ENCODE data around the gene USP47.

The USP47 gene

DNA sequence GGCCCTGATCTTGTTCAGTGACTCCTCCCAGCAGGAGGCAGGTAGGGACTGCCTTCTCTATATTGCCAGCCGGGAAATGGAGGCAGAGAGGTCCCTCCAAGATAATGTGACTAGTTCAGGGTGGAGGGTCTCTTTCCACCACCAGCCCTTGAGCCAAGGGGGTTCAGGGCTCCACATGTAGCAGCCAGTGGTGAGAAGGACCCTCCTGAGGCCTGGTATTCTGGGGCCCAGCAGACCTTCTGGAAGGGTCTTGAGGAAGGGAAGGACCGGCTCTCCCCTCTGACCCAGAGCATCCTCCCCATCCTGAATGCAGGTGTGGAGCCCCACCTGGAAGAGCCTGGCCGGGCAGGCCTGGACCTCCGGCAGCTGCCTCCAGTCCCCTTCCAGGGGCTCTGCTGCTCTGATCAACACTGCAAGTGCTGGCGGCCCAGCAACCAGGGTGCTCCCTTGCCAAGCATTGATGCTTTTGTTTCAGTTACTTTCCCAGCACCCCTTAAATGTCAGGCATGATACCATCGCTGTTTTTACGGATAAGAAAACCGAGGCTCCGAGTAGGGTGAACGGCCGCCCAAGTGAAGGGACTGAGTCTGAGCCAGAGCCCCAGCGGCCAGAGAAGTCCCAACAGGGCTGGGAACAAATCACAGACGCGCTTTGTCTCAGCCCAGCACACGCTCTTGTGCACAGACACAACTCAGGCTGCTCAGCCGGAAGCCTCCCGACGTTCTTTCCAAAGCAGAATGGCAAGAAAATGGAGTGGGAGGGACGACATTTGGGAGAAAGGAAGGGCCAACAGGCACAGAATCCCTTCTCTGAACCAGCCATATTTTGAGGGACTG lies 127.8 kb downstream of the USP47 start:
- no peak for DNase-seq

GRCh38 chr11:11970556-11970955 lies 128.8 kb downstream of the USP47 start:
- DNase-seq, result no peak

DNA sequence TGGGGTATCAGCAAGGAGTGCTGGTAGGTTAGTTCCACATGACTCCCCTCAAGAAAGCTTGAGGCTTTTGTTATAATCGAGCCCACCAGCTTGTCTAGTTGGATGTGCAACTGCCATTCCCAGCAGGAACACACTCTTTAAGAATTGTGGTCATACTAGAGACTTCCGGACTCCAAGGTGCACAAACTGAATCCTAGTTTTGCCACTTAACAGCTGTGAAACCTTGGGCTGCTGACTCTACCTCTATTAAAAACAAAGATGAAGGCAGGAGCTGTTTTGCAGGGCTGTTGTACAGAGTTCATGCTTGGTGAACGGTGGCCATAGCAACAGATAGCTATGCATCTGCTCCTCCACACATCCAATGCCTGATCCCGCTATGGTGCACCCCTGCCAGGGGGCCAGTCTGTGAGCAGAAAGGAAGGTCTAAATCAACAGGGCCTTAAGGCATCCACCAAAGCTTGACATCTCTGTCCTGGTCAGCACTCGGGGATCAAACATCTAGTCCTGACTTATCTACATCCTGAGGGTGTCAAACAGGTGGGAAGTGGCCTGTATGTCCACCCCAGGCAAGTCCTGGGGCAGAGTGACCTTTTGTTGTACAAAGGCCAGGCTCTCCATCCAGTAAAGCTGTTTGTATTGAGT lies 130.3 kb downstream of the USP47 start:
- no peak for DNase-seq

- no peak for DNase-seq
These were observed 131.1 kb downstream of the USP47 start for GRCh38 chr11:11972730-11973341.

DNA sequence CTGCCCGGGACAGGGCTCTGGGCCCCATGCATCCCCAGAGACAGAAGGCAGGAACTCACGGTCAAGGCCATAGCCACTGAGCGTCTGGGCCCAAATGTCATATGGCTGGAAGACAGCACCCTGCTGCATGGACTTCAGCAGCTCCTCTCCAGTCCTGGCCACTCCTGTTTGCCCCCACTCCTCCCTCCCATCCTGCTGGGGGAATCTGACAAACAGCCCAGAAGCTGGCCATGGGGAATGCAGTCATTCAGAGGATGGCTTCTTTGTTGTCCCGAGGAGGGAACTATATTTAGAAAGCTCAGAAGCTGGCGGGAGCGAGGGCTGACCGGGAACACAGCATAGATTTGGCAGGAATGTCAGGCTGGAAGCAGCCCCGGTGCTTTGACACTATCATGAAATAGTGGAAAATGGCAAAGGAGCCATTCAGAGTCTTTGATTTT lies 131.6 kb downstream of the USP47 start:
- DNase-seq, result no peak

- no peak for DNase-seq
These were observed 132.1 kb downstream of the USP47 start for GRCh38 chr11:11973866-11974265.

DNA sequence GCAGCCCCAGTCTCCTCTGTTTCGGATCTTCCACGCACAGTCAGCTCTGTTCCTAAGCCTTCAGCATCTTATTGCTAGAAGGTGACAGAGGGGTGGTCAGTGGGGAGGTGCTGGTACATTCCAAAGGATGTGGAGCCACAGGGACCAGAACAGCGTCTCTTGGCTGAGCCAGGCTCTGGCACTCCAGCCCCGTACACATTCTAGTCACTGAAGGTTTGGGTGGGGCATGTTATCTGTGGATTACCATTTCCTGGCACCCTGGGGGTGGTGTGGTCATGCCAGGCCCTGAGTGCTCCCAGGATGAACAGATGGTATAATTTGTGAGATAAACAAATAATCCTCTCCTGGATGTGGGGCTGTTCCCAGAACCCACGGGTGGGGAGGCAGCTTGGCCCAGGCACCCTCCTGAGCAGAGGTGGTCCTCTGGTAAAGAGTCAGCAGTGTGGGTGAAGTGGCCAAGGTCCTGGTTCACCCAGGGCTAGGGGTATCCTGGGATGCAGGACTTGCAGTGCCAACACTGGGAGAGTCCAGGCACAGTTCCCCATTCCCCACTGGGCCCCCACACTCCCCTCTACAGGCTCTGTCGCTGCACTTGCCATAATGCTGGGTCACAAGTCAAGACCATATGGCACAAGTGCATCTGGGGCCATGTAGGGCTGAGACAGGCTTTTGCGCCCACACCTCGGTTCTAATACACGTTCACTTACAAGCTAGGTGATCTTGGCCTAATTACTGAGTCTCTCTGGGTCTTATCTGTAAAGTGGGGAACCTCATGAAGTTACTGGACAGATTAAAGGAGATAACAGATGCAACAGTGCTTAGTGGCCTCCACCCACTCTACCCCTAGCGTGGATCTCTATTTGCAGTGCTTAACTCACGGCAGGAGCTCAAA lies 133.7 kb downstream of the USP47 start:
- DNase-seq, result no peak

- DNase-seq, result no peak
These were observed 134.8 kb downstream of the USP47 start for GRCh38 chr11:11976481-11977127.

- DNase-seq, result no peak
These were observed 135.6 kb downstream of the USP47 start for GRCh38 chr11:11977206-11977938.

- DNase-seq, result no peak
These were observed 136.4 kb downstream of the USP47 start for GRCh38 chr11:11978098-11978637.

- no peak for DNase-seq
These were observed 137.2 kb downstream of the USP47 start for GRCh38 chr11:11978792-11979487.

GRCh38 chr11:11979488-11980117 lies 137.8 kb downstream of the USP47 start:
- DNase-seq, result no peak

DNA sequence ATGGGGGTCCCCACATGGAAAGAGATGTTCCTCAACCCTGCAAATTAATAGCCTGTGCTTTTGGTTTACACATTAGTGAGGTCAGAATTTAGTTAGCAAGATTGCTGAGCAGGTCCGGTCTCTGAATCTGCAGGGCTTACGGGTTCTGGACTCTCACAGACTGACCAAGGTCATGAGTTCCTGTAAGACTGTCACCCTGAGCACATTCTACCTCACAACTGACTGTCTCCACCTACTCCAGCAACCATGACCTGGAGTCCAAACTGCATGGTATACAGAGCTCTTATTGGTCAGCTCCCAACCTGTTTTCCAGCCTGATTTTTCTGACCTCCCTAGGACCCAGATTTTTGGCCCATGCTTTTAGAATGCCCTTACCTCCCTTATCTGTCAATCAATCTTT lies 138.4 kb downstream of the USP47 start:
- DNase-seq, result no peak

GRCh38 chr11:11980841-11981308 lies 139.1 kb downstream of the USP47 start:
- DNase-seq, result no peak

GRCh38 chr11:11981364-11981763 lies 139.6 kb downstream of the USP47 start:
- no peak for DNase-seq

GRCh38 chr11:11981840-11982239 lies 140.1 kb downstream of the USP47 start:
- no peak for DNase-seq

DNA sequence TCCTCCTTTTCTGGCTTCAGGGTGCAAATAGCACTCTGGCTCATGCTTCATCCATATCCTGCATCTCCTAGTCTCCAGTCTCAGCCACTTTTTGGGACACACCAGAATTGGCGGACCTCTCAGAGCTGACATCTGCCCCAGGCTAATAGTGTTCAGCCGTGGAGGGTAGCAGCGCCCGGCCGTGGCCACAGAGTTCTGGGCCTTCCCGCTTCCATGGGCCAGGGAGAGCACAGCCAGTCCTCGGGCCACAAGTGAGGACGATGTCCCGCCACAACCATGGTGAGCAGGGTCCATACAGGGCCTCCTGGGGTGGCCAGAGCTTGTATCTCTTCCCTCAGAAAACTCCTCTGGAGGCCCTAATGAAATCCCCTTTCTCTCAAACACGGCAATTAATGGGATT lies 140.7 kb downstream of the USP47 start:
- no peak for DNase-seq

GRCh38 chr11:11982975-11983374 lies 141.2 kb downstream of the USP47 start:
- no peak for DNase-seq

DNA sequence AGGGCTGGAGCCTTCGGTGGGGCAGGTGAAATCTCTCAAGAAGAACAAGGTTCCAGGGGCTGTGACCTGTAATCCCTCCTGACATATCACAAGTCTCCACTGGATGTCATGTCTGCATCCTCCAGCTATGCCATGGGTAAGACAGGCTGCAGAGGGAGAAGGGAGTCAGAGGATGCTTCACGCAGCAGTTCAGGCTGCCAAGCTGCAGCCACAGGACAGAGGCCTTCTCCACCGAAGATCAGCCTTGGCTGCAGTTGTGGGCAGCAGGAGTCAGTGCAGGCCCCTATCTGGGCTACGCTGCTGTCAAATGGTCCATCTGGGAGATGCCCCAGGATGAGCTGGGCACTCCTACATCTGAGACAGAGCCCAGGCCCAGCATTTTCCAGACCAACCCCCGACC lies 141.7 kb downstream of the USP47 start:
- no peak for DNase-seq

- no peak for DNase-seq
These were observed 142.8 kb downstream of the USP47 start for GRCh38 chr11:11984563-11984962.
